Inflammatory macrophage (primary cell): ENCODE measurements around the gene FCER1A.
"Not testable (repeated sequence)": the region's sequence is repeated elsewhere in the genome, so short reads cannot be mapped to it uniquely, and the experiment has no call there.

Experiments used
- DNase-seq, 2 donors: peaks; one replicate each; pipeline ENCODE4 v3.0.0-alpha.2; 2020 to 2022
- total RNA-seq, 18 experiments: gene quantifications; one replicate each; lab custom pipeline; 2026; ENCODE audit warnings: mixed read lengths in 6 of 18, inconsistent platforms in 2 of 18; lab: John Stamatoyannopoulos, UW

The FCER1A gene
- total RNA-seq: 0 to 0.75 (median 0.04) reads per million in 18 experiments

DNA sequence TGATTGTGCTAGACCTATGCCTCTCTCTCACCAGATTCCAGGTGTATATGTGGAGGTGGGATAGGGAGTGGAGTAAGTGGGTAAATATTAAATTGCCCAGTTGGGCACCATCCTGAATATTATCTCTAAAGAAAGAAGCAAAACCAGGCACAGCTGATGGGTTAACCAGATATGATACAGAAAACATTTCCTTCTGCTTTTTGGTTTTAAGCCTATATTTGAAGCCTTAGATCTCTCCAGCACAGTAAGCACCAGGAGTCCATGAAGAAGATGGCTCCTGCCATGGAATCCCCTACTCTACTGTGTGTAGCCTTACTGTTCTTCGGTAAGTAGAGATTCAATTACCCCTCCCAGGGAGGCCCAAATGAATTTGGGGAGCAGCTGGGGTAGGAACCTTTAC, at the start of gene FCER1A:
Gene FCER1A, plus strand, starts transcription at position 242 of the 400 bp plus-strand sequence. Its CDS starts 29 bp downstream, at position 271.
- no peak for DNase-seq

DNA sequence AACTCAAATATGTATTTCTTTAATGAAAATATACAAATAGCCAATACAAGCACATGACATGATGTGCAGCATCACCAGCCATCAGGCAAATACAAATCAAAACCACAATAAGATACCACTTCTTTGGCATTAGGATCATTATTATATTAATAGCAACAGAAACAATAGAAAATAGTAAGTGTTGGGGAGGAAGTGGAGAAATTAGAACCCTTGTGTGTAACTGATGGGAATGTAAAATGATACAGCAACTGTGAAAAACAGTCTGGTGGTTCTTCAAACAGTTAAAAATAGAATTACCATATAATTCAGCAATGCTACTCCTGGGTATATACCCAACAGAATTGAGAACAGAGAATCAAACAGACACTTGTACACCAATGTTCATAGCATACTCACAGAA, 40.8 kb upstream of the FCER1A start:
- no peak for DNase-seq

DNA sequence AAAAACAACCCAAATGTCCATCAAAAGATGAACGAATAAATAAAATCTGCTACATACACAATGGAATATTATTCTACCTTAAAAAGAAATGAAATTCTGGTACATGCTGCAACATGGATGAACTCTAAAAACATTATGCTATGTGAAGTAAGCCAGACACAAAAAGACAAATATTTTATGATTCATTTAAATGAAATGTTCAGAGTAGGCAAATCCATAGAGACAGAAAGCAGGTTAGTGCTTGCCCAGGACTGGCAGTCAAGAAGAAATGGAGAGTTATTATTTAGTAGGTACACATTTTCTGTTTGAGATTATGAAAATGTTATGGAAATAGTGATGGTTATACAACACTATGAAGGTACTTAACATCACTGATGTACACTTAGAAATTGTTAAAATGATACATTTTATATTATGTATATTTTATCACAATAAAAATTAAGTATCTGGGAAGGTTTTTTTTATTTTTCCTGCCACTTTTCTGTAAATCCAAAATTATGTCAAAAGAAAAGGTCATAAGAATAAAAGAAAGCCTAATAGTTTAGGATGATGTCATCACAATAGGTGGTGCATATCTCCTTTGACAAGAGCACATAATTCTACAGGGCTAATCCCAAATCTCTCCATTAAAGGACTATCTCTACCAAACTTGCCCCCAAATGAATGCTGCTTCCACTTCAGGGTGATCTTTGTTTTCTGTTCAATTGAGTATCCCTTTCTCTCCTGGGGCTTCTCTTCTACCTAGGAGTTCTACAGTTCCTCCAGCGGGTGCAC, 40.2 kb upstream of the FCER1A start:
- no peak for DNase-seq

DNA sequence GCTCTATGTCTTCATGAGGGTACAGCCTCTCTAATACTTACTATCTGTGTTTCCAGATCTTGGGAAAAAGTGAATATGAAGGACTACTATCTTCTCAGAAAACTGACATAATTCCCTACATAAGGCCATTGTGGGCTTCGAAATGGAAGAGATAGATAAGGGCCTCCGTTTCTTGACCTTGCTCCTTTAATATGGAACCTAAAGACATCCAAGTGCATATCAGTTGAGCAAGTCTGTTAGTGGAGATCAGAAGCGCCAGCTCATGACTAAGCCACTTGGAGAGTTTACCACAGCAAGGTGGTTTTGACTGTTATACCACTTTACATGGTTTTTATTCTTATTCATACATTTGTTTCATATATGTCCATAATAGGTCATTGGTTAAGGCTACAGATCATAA, 35.3 kb upstream of the FCER1A start:
- DNase-seq: no peak

DNA sequence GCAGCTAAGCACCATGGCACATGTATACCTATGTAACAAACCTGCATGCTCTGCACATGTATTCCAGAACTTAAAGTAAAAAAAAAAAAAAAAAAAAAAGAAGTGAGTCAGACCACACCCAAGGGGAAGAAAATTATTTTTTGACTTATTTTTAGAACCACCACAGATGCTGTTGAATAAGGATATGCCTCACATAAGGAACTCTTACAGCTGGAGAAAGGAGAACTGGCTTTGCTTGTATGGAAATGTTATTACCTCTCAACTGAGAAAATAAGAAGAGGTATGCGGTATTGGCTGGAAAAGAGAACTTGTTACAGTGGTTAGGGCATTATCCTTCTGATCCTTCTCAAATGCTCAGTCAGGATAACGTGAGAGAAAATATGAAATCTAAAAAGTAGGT, 27.5 kb upstream of the FCER1A start:
- DNase-seq: peak; percentile 18 to 49

- no peak for DNase-seq
These were observed 26.2 kb upstream of the FCER1A start for GRCh38 chr1:159275891-159276290.

- no peak for DNase-seq
These were observed 22.4 kb upstream of the FCER1A start for GRCh38 chr1:159279773-159280172.

- DNase-seq: peak; percentile 23 to 39
These were observed 20.0 kb upstream of the FCER1A start for GRCh38 chr1:159282118-159282517.

DNA sequence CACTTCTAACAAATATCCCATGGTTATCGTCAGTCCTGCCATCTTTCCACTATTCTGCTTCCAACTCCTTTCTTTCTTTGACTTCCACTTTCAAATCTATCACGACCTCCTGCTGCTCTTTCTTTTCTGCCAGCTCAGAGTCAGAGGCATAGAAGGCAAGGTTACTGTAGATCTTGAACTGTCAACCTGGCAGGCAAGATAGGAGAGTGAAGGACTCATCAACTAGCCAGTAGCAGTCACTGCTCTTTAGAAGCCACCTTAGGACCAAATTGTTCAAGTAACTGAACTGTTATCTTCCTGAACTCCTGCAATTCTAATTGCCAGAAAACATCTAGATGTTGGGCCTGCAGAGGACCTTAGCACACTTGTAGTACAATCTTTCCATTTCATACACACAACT, 13.1 kb upstream of the FCER1A start:
- no peak for DNase-seq

DNA sequence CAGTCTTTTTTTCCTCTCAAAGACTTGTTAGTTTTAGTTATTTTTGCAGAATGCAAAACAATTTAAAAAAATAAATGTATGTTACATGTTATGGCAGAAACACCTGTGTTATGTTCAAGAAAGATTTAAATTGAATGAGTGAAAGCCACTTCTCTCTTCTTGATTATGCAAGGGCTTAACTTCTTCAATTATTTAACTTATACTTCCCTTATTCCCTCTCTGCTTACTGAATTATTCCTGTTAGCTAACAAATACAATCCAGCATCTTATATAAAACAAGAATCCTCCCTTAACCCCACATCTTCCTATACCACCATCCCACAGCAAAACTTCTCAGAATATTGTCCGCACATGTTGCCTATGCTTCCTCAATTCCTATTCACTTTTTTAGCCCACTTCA, 10.7 kb upstream of the FCER1A start:
- DNase-seq: peak in 1 of 2 donors; percentile 65

- DNase-seq: no peak
These were observed 5.3 kb upstream of the FCER1A start for GRCh38 chr1:159296706-159297375.

GRCh38 chr1:159300146-159300545, 2.0 kb upstream of the FCER1A start:
- no peak for DNase-seq

DNA sequence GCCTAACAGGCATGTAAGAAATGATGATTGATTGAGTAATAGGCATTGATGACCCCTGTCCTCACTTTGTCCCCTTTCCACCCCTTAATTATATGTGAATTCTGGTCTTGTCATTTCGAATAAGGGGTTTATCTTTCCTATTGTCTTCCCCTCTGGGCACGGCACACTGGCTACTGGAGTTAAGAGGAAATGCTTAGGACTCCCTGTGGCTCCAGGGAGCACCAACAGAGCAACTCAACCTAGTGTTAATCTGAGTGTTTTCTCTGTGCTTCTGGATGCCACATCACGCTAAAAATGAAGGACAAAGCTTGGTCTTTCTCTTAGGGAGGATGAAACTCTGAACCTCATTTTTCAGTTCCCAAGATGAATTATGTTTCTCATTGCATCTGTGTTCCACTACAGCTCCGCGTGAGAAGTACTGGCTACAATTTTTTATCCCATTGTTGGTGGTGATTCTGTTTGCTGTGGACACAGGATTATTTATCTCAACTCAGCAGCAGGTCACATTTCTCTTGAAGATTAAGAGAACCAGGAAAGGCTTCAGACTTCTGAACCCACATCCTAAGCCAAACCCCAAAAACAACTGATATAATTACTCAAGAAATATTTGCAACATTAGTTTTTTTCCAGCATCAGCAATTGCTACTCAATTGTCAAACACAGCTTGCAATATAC, 5.3 kb downstream of the FCER1A start:
- DNase-seq: no peak

GRCh38 chr1:159311679-159312078, 9.5 kb downstream of the FCER1A start:
- DNase-seq: no peak

DNA sequence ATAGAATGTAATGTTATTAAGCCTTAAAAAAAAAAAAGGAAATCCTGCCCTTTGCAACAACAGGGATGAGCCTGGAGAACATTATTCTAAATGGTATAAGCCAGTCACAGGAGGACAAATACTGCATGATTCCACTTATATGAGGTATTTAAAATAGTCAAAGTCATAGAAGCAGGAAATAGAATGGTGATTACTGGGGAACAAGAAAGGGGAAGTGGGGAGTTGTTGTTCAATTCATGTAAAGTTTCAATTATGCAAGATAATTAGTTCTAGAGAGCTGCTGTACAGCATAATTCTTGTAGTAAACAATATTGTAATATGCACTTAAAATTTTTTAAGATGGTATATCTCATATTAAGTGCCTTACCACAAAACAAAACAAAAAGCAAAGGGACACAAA, 13.2 kb downstream of the FCER1A start:
- peak; percentile 46 to 77 for DNase-seq

DNA sequence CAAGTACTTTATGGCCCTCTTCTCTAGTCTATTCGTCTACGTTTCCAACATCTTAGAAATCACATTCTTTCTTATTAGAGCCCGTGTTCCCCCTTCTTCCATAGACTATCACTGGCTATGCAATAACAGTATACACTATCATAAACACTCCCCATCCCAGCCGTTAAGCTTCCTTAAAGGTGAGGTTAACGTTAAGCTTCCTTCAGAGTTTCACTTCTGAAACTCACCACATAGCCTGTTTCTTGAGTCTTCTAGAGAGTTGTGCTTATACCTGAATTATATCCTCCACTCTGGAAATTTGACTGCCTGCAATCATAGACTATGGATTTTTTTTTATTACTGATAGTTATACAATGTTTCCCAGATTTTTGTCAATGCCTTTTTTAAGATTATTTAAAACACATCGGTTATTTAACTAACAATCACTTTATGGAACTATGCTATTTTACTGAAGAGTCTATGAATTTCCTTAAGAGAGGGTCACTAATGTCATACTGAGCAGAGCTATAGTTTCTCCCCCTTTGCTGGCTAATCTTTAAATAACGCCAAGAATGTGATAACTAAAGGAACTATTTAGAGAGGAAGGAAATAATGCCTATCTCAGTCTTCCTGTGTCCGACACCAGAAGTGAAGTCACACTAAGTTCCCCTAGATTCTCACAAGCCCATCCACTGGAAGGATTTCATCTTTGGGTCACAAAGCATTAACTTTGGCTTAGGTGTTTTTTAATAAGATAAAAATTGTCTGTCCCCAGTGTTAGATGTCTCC, 16.8 kb downstream of the FCER1A start:
- no peak for DNase-seq

DNA sequence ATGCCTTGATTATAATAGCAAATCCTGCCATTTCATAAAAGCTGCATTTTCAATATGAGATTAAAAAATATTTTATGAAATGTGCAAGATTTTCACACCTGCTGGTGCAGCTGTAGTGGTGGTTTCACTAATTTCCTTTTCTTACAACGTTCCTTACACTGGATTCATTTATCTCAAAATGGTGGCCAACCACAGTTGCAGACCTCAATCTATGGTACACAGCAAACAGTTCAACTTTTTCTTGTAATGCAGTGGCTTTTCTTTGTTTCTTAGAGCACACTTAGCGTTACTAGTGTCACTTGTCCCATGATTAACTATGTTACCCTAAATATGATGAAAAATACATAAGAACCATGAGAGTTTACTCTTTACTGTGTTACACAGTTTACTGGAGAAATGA, 32.7 kb downstream of the FCER1A start:
- no peak for DNase-seq

DNA sequence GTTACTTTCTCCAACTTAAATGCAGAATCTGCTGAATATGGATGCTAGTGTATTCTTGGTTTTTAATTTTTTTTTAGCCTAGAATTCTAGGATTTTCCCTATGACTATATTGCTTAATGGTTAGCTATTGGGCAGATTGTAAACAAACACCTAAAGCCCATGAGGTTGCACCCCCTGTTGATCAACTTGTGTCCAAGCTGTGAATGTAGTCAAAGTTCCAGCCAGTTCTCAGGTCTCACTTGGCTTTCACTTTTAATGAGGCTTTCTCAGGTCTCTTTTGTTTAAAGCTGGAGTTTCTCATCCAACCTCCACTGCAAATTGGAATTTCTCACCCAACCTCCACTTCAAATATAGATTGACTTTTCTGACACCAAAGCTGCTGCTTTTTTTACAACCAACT, 35.9 kb downstream of the FCER1A start:
- DNase-seq: no peak

DNA sequence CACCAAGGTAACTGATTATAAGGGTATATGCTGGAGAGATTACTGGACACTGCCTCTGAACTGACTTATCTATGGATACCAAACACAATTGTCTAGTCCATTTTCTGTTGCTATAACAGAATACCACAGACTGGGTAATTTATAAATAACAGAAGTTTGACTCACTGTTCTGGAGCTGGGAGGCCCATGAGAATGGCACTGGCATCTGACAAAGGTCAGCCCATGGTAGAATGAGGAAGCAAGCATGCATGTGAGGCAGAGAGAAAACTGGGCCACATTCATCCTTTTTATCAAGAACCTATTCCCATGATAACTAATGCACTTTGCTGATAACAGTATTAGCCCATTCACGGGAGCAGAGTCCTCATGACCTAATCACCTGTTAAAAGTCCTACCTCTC, 37.4 kb downstream of the FCER1A start:
- DNase-seq: peak; percentile 46 to 54

- DNase-seq: peak in 1 of 2 donors; percentile 11
These were observed 39.6 kb downstream of the FCER1A start for GRCh38 chr1:159341736-159342135.

DNA sequence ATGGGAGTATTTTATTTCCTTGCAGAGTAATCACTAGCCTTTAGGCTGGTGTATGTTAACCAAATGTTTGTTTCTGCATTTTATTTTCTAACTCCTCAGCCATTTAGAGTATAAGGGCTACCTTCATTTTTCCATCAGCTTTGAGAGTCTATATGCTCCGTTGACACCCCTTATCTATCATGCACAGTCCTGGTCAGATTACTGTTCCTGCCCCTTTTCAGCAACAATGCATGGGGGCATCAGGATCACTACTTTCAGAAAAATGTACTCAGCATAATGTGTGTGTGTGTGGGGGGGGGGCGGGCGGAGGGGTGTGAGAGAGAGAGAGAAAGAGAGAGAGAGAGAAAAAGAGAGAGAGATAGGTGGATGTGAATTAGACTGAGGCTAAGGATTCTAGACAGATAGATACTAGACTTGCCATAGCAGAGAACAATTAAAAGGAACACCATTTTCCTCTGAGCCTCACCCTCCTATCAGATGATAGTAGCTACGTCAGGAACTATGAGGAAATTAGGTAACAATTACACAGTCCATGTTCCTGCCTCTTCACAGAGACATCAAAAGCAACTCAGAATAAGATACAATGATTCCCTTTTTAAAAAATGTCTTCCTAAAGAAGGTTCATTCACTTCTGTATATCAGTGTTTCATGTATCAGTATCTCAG, 40.8 kb downstream of the FCER1A start:
- peak in 1 of 2 donors; percentile 53 for DNase-seq

DNA sequence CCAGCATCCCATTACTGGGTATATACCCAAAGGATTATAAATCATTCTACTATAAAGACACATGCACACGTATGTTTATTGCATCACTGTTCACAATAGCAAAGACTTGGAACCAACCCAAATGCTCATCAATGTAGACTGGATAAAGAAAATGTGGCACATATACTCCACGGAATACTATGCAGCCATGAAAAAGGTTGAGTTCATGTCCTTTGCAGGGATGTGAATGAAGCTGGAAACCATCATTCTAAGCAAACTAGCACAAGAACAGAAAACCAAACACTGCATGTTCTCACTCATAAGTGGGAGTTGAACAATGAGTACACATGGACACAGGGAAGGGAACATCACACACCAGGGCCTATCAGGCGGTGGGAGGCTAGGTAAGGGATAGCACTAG, 47.2 kb downstream of the FCER1A start:
- not testable (repeated sequence) for DNase-seq
